HG03159 (cell line): Measurements from ENCODE around the gene CTSL.
"Not testable (repeated sequence)": the region's sequence is repeated elsewhere in the genome, so short reads cannot be mapped to it uniquely, and the experiment has no call there.

Experiments used
- ATAC-seq: cut with Tn5 transposase; IDR thresholded peaks from one replicate; pipeline ENCODE4 v1.9.1; 2021; ENCODE audit warnings: mild to moderate bottlenecking, moderate library complexity; ENCODE audit not compliant: unreplicated experiment

CTSL gene

GRCh38 chr9:87718852-87719612 is 6.9 kb upstream of the CTSL start:
- ATAC-seq = no peak

DNA sequence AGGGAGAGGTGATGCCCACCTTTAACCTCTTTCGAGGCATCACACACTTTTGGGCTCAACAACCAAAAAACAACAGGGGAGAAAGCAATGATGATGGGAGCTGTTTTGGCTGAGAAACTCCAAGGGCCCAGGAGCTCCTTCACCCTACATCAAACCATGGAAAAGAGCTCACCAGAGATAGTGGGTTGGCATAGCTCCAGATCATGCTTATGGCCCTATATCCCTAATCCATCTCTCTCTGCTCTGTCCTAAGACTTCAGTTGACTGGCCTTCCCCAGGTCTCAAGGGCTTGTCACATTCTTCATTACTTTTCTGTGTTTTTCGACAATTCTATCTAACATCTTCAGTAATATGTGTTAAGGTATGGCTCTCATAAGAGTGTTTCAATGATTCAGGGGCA is 5.7 kb upstream of the CTSL start:
- ATAC-seq = no peak

- ATAC-seq = no peak
Observed at GRCh38 chr9:87722393-87723088, 3.4 kb upstream of the CTSL start.

DNA sequence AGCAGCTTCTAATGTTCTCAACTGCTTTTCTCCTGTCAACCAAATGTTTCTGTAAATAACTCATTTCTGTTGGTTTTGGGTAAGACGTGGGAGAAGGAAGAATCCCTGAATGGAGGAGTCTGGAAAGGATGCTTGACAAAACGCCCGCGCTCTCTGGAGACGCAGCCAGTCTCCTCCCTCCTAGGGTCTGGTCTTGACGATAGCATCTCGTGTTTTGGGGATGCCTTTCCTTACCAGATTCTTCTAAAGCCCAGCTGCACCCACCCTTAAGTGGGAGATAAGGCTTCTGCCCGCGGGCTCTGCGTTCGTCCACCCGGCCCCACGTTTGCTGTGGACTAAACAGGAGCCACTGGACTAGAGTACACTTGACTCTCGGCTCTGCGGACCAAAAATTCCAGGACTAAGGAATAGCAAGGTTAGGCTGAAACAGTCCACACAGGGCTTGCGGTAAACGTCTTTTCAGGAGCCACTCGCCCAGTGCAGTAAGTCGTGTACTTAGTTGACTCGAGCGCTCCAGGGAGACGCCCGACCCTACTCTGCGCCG is 491 bp upstream of the CTSL start:
- ATAC-seq = no peak

DNA sequence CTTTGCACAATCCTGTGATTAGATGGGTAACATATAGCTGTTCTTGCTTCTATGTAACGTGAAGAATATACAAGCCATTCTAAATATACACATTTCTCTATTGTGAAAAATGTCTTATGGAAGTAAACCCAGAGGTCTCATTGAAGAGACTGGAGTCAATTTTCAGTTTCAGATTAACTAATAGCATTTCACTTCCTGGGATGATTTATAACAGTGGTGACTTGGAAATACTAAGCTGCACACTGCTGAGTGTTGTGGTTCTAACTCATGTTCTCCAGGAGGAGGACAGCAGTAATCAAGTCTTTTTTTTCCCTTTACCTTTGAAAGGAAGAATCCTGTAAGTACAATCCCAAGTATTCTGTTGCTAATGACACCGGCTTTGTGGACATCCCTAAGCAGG is 3.3 kb downstream of the CTSL start:
- ATAC-seq = no peak

DNA sequence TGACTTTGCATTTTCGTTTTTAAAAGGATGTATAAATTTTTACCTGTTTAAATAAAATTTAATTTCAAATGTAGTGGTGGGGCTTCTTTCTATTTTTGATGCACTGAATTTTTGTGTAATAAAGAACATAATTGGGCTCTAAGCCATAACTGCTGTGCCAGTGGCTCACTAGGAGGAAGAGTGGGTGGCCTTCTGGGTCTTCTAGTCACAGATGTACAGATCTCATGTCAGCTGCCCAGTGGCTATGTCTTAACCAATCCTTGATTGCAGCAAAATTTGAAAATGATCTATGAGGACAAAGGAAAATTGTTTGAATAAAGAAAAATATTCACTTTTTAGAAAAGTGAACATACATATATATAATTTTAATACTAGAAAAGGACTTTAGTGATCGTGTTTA is 5.4 kb downstream of the CTSL start:
- no peak for ATAC-seq

DNA sequence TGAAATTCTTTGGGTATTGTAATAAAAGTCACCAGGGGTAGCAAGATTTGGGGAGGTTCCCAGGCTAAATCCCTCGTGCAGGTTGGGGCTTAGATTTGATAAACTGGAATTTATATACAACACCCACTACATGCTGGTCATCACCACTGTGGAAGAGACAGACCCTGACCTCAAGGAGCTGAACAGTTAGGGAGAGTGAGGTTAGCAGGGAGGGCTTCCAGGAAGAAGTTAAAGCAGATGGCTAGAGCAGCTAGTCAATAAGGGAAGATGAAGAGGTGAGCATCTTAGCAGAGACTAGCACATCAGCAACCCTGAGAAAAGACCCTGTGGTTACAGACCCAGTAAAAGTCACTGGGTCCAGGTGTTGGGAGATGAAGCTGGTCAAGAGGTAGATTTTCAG is 6.4 kb downstream of the CTSL start:
- no peak for ATAC-seq

GRCh38 chr9:87732756-87733155 is 6.8 kb downstream of the CTSL start:
- no peak for ATAC-seq

DNA sequence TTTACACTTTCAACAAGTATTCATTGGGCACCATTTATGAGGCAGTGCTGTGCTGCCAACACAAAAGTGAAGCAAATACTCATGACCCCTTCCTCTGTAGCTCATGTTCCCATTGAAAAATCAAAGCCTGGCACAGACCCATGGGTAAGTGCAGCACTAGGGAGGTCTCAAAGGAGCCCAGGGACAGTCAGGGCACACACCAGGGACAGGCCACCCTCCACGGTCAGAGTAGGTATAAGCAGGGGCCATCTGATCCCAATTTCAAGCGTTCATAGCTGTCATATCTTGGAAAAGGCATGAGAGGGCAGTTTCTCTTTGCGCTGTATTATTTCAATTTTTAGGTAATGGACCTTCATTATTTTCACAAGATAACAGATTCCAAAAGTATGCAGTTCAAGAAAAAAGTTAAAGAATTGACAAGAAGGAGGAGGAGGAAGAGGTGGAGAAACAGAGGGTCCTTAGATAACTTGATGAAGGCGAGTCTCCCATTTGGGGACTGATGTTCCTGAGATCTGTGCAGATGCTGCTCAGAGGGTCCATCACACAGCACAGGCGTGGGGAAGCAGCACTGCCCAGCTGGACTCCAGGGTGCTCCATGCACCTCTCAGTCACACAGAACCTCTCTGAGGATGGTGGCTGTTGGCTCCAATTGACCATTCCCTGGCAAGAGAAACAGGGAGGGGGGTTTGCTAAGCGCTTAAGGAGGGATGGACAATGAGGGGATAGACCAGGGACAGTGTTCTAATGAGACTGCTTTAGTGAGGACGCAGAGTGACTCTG is 7.5 kb downstream of the CTSL start:
- ATAC-seq = no peak

DNA sequence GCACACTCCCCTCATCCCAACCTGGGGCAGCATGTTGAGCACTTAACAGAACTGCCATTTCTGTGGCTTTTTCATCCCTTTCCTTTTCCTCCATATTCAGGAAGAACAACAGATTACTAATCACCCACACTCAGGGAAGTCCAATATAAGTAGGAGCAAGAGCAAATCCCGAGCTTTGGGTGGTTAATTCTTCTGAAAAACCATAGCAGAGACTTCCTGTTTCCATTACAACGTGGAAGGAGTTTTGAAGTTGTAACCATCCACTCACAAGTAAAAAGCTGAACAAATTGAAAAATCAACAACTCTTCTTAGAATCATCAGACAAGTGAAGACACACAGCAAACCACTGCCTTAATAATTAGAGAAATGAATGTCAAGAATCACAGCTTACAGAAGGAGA is 8.2 kb downstream of the CTSL start:
- ATAC-seq = no peak

DNA sequence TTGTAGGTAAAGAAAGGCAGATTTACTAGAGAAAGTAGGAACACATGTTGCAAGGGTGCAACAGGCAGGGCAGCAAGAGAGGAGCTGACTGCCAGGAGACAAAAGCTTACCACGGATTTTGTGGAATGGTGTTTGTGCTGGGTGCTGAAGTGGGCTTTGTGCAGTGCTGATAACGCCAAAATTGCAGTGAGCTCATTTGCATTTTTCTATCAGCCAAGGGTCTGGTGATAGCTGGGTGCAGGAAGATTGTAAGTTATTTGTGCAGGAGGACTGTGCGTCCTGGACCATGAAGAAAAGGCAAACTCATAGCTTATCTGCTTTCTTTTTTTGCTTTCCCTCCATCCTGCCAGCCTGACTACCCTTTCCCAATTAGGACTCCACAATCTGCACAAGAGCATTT is 13.6 kb downstream of the CTSL start:
- no peak for ATAC-seq

DNA sequence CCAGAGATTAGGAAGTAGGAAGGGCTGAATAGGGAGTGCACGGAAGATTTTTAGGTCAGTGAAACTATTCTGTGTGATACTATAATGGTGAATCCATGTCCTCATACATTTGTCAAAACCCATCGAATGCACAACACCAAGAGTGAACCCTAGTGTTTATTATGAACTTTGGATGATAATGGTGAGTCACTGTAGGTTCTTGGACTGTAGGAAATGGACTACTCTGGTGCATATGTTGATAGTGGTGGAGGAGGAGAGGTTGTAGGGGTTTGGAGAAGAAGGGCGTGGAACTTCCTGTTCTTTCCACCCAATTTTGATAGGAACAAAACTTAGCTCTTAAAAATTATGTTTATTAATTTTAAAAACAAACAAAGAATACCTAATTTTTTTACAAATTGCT is 14.3 kb downstream of the CTSL start:
- no peak for ATAC-seq

GRCh38 chr9:87741326-87741725 is 15.4 kb downstream of the CTSL start:
- no peak for ATAC-seq

- no peak for ATAC-seq
Observed at GRCh38 chr9:87741891-87742290, 16.0 kb downstream of the CTSL start.

DNA sequence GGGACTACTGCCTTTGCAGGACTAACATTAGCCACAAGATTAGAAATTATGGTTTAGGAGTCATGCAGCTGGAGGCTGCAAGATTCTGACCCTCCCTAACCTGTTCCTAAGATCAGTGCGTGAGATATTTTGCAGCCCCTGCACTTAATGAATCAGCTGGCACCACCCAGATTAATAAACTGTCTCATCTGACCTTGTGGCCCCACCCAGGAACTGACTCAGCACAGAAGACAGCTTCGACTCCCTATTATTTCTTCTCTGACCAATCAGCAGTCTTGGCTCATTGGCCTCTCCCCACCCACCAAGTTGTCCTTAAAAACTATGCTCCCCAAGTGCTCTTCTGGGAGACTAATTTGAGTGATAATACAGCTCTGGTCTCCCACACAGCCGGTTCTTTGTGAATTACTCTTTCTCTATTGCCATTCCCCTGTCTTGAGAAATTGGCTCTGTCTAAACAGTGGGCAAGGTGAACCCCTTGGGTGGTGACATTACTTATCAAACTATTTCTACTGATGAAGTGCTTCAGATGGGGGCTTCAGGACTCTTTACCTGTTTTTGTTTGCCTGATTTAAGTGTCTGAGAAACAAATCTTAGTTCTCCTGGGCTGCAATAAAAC is 17.0 kb downstream of the CTSL start:
- ATAC-seq = no peak

GRCh38 chr9:87744247-87744646 is 18.3 kb downstream of the CTSL start:
- ATAC-seq = not testable (repeated sequence)

- no peak for ATAC-seq
Observed at GRCh38 chr9:87746186-87746585, 20.3 kb downstream of the CTSL start.

GRCh38 chr9:87748881-87749280 is 23.0 kb downstream of the CTSL start:
- no peak for ATAC-seq

DNA sequence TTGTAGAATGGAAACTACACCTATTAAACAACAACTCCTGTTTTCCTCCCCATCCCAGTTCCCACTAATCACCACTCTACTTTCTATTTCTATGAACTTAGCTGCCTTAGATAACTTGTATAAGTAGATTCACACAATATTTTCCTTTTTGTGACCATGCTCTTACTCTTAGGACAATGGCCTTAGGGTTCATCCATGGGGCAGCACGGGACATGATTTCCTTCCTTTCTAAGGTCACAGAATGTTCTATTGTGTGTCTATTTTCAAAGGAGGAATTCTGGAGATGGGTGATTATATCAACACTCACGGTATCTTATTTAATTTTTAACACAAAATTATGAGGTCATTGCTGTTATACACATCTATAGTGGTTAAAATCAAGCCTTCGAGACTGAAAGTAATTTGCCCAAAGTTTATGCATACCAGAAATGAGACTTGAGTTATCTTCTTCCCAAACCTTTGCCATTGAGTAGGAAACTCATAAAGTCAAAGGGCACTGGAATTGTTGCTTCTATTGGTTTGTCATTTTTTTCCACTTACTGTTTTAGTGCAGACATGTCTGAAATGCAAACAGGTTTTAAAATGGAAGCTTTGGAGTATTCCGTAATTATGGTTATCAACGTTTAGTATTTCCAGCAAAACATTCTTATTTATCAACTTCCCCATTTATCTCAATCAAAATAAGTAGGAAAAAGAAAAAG is 23.6 kb downstream of the CTSL start:
- no peak for ATAC-seq

DNA sequence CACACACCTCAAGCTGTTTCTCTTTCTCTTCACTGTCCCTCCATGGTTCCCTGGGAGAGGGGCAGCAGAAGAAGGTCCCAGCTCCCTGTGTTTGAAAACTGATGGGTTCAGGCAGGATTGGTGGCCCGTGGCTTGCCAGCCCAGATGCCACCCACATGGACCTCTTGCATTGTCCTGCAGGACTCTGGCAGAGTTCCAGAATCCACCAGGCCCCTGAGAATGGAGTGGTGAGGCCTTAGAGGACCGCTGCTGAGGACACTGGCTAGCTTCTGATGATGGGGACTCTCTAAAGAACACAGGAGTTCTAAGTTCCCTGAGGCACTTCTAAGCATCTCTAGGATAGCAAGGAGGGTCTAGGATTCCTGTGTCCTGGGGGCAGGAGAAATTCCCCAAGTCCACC is 24.8 kb downstream of the CTSL start:
- no peak for ATAC-seq

DNA sequence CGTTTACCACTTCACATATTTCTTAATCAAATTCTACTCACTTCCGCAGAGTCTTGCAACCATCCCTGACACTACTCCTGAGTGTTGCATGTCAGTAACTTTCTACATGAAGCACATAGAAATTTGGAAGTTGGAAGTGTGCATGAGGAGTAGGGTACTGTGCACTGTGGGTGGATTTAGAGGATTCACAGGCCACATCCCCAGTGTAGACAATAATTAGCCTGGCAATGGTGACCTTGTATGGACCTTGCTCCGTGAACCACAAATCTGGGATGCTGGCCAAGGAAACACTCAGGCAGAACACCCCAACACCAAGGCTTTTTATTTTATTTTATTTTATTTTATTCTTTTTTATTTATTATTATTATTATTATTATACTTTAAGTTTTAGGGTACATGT is 25.5 kb downstream of the CTSL start:
- no peak for ATAC-seq
